Transverse colon (tissue), 4 donors: Measurements from ENCODE around the gene SASH3. TPM values are rescaled to one million over a fixed set of nuclear protein-coding genes. Genes with fewer than 3 reads are reported as not detected.

Source experiments
- DNase-seq: peaks from one replicate; pipeline ENCODE4 v3.0.0-alpha.2; 2019
- H3K27ac ChIP-seq, 4 donors: fragments of 200-600 bp; sonication (generic); 2 replicates each; pipeline ENCODE4 v1.5.1; 2016 to 2018; ENCODE audit warnings: inconsistent platforms in 4 of 4
- H3K27me3 ChIP-seq: fragments of 200-600 bp; sonication (generic); 2 replicates; pipeline ENCODE4 v1.5.1; 2017; ENCODE audit warnings: inconsistent platforms
- H3K36me3 ChIP-seq, 4 donors: fragments of 200-600 bp; sonication (generic); 2 replicates each; pipeline ENCODE4 v1.5.1; 2017 to 2019; ENCODE audit warnings: inconsistent platforms in 4 of 4
- H3K4me1 ChIP-seq, 4 donors: fragments of 200-600 bp; sonication (generic); 2 replicates each; pipeline ENCODE4 v1.5.1; 2017 to 2020; ENCODE audit warnings: inconsistent platforms in 4 of 4
- H3K4me3 ChIP-seq, 4 donors: fragments of 200-600 bp; sonication (generic); 1 replicate in 1 of 4; 2 replicates in 3 of 4; pipeline versions ENCODE4 v1.5.1 to v1.6.1; 2017 to 2019; ENCODE audit warnings: inconsistent platforms in 4 of 4
- H3K9me3 ChIP-seq, 2 donors: fragments of 200-600 bp; sonication (generic); 2 replicates each; pipeline ENCODE4 v1.5.1; 2017 to 2019; ENCODE audit warnings: inconsistent platforms in 2 of 2
- CTCF ChIP-seq, 5 experiments: fragments of 200-600 bp in 3 of 5; fragments of 450-650 bp in 2 of 5; sonication (generic) in 3 of 5; IDR thresholded peaks; 1 replicate in 2 of 5; 2 replicates in 3 of 5; pipeline ENCODE4 v1.5.1; 2016 to 2017; ENCODE audit warnings: antibody characterized with exemption in 5 of 5, inconsistent platforms in 3 of 5, mild to moderate bottlenecking in 2 of 5, moderate library complexity in 1 of 5
- EP300 ChIP-seq: sonication (generic); formaldehyde crosslinking; IDR thresholded peaks from one replicate; pipeline ENCODE4 v1.6.1; 2017; ENCODE audit warnings: antibody characterized with exemption, low read depth
- POLR2A ChIP-seq: fragments of 450-650 bp; IDR thresholded peaks from one replicate; pipeline ENCODE4 v1.6.1; 2016; ENCODE audit warnings: antibody characterized with exemption, mild to moderate bottlenecking, moderate library complexity
- POLR2AphosphoS5 ChIP-seq, 3 donors: sonication (generic); formaldehyde crosslinking; IDR thresholded peaks; one replicate each; pipeline ENCODE4 v1.6.1; 2016; ENCODE audit warnings: antibody characterized with exemption in 3 of 3
- WGBS, 2 donors: methylation state at CpG; one replicate each; pipeline ENCODE4 v1.1.5; 2018; ENCODE audit warnings: low coverage in 1 of 2; 5-methylcytosine and 5-hydroxymethylcytosine counted together
- in situ Hi-C, 4 donors: fragments of 200-750 bp; cut with MboI; loops; one replicate each; pipeline versions ENCODE4 v1.15.0 to v1.15.1; 2017; ENCODE audit warnings: low sequenced_read_pairs in 3 of 4, low pct_ligation_motif_present in 1 of 4, low pct_unique_long_range_greater_than_20kb in 1 of 4
- intact Hi-C: fragments of 100-400 bp; cut with DNase I; formaldehyde crosslinking; loops from one replicate; pipeline ENCODE4 v1.15.1; 2023; ENCODE audit warnings: low total_unique reads
- total RNA-seq, 4 donors: library from RNA; depleted of rRNA; stranded (reverse); fragments of >200 nt; gene quantifications; one replicate each; pipeline ENCODE4 v1.1.0, GENCODE V29; 2016

Gene SASH3
- total RNA-seq, 4 donors from 2014 or later = 1.6 to 20.9 (median 11.1) TPM

GRCh38 chrX:129781680-129782495 is 2.1 kb downstream of the SASH3 start:
- H3K9me3 ChIP-seq = no peaks in the 10 kb centered on the region
- TF ChIP-seq CTCF (IDR thresholded peaks at IDR 0.05) (no peak), POLR2AphosphoS5 (IDR thresholded peaks at IDR 0.05) (no peak), POLR2A (no peak), EP300 (no peak)
- H3K27me3 ChIP-seq = no peaks in the 10 kb centered on the region
- intact Hi-C loops = no loop called here
- H3K27ac ChIP-seq = peak overlapping the region in 2 of 4 donors; percentile 12 to 65
- peak overlapping the region in 1 of 4 donors; percentile 16 for H3K4me3 ChIP-seq
- no peaks in the 10 kb centered on the region for H3K4me1 ChIP-seq
- H3K36me3 ChIP-seq = no peaks in the 10 kb centered on the region
- no peak for DNase-seq
- WGBS, 2 donors = 78 to 80% methylated on average over 2 to 10 of the region's 10 CpGs
- in situ Hi-C loops = no loop called here

- Histone ChIP-seq H3K36me3 (no peaks in the 10 kb centered on the region), H3K27ac (no peak overlapping the region), H3K4me1 (no peaks in the 10 kb centered on the region), H3K27me3 (no peaks in the 10 kb centered on the region), H3K9me3 (no peaks in the 10 kb centered on the region), H3K4me3 (no peak overlapping the region)
- in situ Hi-C loops = no loop called here
- no peak for DNase-seq
- intact Hi-C loops = no loop called here
- TF ChIP-seq CTCF (IDR thresholded peaks at IDR 0.05) = no peak
- no peak for TF ChIP-seq EP300
- no peak for TF ChIP-seq POLR2AphosphoS5 (IDR thresholded peaks at IDR 0.05)
- TF ChIP-seq POLR2A = no peak
- WGBS, 2 donors = 73% methylated on average over 4 of the region's 4 CpGs; no CpG with 5 or more reads in 1 of the 2 donors
These were observed 3.0 kb downstream of the SASH3 start for GRCh38 chrX:129782706-129783105.

DNA sequence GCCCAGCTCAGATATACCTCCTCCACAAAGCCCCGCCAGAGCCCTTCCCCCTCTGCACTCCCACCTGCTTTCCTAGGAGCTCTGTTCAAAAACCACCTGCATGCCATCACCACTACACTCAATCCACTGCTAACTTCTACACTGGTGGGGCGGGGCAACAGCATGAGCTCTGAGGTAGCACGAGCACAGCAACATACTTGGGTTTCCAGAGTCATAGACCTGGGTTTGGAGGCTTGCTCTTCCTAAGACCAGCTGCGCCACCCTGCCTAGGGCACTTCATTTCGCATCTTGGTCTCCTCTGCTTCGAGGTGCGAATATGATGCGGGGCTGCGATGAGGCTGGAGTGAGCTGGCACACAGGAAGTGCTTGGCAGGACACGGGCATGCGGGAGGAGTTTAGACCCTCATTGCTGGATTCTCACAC is 3.6 kb downstream of the SASH3 start:
- no peak overlapping the region for H3K4me3 ChIP-seq
- DNase-seq = no peak
- H3K27ac ChIP-seq = no peak overlapping the region
- 63 to 80% methylated on average over 2 to 11 of the region's 11 CpGs for WGBS, 2 donors
- no peaks in the 10 kb centered on the region for H3K27me3 ChIP-seq
- in situ Hi-C loops (no loop called here), intact Hi-C loops (no loop called here)
- TF ChIP-seq EP300 (no peak), POLR2A (no peak), POLR2AphosphoS5 (IDR thresholded peaks at IDR 0.05) (no peak), CTCF (IDR thresholded peaks at IDR 0.05) (no peak)
- H3K36me3 ChIP-seq = no peaks in the 10 kb centered on the region
- no peaks in the 10 kb centered on the region for H3K4me1 ChIP-seq
- H3K9me3 ChIP-seq = no peaks in the 10 kb centered on the region

- no peaks in the 10 kb centered on the region for H3K4me1 ChIP-seq
- no peak overlapping the region for H3K27ac ChIP-seq
- H3K4me3 ChIP-seq = no peak overlapping the region
- no peaks in the 10 kb centered on the region for H3K9me3 ChIP-seq
- no peaks in the 10 kb centered on the region for H3K36me3 ChIP-seq
- no peaks in the 10 kb centered on the region for H3K27me3 ChIP-seq
- in situ Hi-C loops = no loop called here
- TF ChIP-seq EP300 = no peak
- no peak for TF ChIP-seq POLR2A
- TF ChIP-seq CTCF (IDR thresholded peaks at IDR 0.05) = no peak
- TF ChIP-seq POLR2AphosphoS5 (IDR thresholded peaks at IDR 0.05) = no peak
- intact Hi-C loops = no loop called here
- 83% methylated on average over 7 of the region's 7 CpGs; no CpG with 5 or more reads in 1 of the 2 donors for WGBS, 2 donors
- DNase-seq = no peak
These were observed 4.6 kb downstream of the SASH3 start for GRCh38 chrX:129784371-129784770.
